ENCODE measurements around the gene RHBDD3. TPM values are rescaled to one million over a fixed set of nuclear protein-coding genes. Genes with fewer than 3 reads are reported as not detected.

RHBDD3 gene
- total RNA-seq, 4 donors from 2014 or later = 14.4 to 43.5 (median 32.6) TPM

DNA sequence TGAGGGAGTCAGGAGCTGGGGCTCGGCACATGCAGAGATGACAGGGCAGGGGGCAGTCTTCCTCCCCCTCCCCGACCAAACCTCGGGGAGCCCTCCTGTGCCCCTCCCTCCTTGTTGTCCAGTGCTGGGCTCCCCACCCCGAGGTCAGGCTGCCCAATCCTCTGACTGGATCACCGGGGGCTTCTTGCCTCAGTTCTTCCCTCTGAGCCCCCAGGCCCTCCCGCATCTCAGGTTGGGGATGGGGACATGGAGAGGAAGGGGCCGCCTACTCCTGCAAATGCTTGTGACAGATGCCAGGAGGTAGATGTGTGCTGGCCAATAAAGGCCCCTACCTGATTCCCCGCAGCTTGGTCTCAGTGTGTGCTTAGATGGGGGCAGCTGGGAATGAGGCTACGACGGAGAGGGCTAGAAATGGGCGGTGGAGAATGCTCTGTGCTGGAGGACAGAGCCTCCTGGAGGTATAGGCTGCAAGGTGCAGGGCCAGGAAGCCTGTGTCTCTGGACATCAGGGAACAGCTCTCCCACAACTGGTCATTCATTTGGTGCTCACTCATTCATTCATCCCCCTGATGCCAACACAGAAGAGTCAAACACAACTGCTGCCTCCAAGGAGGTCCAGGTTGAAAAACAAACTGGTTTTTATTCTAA lies 8.4 kb downstream of the RHBDD3 start:
- TF ChIP-seq POLR2A (IDR thresholded peaks at IDR 0.05) = no peak
- TF ChIP-seq EP300 (IDR thresholded peaks at IDR 0.05) = no peak
- TF ChIP-seq, protein P1, sequence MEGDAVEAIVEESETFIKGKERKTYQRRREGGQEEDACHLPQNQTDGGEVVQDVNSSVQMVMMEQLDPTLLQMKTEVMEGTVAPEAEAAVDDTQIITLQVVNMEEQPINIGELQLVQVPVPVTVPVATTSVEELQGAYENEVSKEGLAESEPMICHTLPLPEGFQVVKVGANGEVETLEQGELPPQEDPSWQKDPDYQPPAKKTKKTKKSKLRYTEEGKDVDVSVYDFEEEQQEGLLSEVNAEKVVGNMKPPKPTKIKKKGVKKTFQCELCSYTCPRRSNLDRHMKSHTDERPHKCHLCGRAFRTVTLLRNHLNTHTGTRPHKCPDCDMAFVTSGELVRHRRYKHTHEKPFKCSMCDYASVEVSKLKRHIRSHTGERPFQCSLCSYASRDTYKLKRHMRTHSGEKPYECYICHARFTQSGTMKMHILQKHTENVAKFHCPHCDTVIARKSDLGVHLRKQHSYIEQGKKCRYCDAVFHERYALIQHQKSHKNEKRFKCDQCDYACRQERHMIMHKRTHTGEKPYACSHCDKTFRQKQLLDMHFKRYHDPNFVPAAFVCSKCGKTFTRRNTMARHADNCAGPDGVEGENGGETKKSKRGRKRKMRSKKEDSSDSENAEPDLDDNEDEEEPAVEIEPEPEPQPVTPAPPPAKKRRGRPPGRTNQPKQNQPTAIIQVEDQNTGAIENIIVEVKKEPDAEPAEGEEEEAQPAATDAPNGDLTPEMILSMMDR (IDR thresholded peaks at IDR 0.05) = no peak
- Histone ChIP-seq H3K4me1 (no peaks in the 10 kb centered on the region), H3K9me3 (no peaks in the 10 kb centered on the region), H3K36me3 (peaks cover 0 to 39% (median 0%) of the 10 kb centered on the region in 3 donors), H3K4me3 (no peak overlapping the region), H3K27me3 (no peaks in the 10 kb centered on the region), H3K27ac (no peak overlapping the region)
- DNase-seq (ENCODE audit: low spot score in 2 of 2) = no peak
- WGBS, 2 donors = 75 to 83% methylated on average over 10 to 11 of the region's 11 CpGs

DNA sequence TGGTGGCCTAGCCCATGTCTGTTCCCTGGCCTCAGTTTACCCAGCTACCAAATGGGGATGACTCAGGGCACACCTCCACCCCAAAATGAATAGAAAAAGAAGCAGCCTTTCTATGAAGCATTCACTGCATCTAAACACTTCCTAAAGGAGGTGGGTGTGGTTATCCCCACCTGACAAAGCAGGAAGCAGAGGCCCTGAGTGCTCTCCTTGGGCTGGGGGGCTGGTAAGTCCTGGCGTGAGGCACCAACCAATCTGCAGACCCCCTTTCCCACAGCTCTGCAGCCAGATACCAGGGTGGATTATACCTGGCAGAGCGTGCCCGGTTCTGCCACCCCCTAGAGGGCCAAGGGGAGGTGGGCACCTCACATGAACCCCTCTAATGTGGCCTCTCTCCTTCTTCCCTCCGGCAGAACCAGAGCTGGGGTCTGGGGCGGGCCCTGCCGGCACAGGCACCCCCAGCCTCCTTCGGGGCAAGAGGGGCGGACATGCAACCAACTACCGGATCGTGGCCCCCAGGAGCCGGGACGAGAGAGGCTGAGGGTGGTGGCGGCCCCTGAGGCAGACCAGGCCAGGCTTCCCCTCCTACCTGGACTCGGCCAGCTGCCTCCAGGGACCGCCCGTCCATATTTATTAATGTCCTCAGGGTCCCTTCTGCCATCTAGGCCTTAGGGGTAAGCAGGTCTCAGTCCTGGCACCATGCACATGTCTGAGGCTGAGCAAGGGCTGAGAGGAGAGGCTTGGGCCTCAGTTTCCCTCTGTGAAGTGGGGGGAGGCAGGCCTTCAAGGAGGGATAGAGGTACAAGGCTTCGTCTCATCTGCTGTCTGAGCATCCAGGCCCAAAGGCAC lies 9.2 kb downstream of the RHBDD3 start:
- no peak for DNase-seq (ENCODE audit: low spot score in 2 of 2)

DNA sequence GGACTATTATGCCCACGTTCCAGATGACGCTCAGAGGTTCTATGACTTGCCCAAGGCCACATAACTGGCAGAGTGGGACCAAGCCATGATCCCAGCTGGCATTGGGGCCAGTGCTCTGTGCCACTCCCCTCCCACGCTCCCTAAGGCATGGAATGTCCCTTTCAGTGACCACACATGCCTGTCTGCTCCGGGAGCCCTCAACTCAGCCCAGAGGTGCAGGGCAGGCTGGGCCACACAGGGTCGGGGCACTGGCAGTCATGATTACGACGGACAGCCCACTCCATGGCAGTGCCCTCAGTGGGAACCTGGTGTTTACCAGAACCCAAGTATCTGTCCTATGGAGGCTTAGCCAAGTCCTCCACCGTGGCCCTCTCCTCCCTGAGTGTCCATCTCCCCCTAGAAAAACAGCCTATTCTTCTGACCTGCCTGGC lies 10.0 kb downstream of the RHBDD3 start:
- peaks cover 0 to 29% (median 0%) of the 10 kb centered on the region in 3 donors for H3K36me3 ChIP-seq
- no peaks in the 10 kb centered on the region for H3K9me3 ChIP-seq
- DNase-seq (ENCODE audit: low spot score in 2 of 2) = no peak
- H3K27me3 ChIP-seq = no peaks in the 10 kb centered on the region
- H3K4me3 ChIP-seq = no peak overlapping the region
- no peak for TF ChIP-seq EP300 (IDR thresholded peaks at IDR 0.05)
- TF ChIP-seq, protein P1 (IDR thresholded peaks at IDR 0.05) = no peak
- TF ChIP-seq POLR2A (IDR thresholded peaks at IDR 0.05) = no peak
- WGBS, 2 donors = 51 to 65% methylated on average over 6 to 7 of the region's 8 CpGs
- no peak overlapping the region for H3K27ac ChIP-seq
- H3K4me1 ChIP-seq = no peaks in the 10 kb centered on the region

More for the DNA sequence above, 9.2 kb downstream of the RHBDD3 start:
- Histone ChIP-seq H3K36me3 (peaks cover 0 to 31% (median 0%) of the 10 kb centered on the region in 3 donors), H3K4me1 (no peaks in the 10 kb centered on the region), H3K9me3 (no peaks in the 10 kb centered on the region), H3K27me3 (no peaks in the 10 kb centered on the region), H3K4me3 (no peak overlapping the region), H3K27ac (no peak overlapping the region)
- TF ChIP-seq POLR2A (IDR thresholded peaks at IDR 0.05) (no peak), EP300 (IDR thresholded peaks at IDR 0.05) (no peak)
- TF ChIP-seq, protein P1 (IDR thresholded peaks at IDR 0.05) = no peak
- 78 to 85% methylated on average over 11 to 14 of the region's 17 CpGs for WGBS, 2 donors

DNA sequence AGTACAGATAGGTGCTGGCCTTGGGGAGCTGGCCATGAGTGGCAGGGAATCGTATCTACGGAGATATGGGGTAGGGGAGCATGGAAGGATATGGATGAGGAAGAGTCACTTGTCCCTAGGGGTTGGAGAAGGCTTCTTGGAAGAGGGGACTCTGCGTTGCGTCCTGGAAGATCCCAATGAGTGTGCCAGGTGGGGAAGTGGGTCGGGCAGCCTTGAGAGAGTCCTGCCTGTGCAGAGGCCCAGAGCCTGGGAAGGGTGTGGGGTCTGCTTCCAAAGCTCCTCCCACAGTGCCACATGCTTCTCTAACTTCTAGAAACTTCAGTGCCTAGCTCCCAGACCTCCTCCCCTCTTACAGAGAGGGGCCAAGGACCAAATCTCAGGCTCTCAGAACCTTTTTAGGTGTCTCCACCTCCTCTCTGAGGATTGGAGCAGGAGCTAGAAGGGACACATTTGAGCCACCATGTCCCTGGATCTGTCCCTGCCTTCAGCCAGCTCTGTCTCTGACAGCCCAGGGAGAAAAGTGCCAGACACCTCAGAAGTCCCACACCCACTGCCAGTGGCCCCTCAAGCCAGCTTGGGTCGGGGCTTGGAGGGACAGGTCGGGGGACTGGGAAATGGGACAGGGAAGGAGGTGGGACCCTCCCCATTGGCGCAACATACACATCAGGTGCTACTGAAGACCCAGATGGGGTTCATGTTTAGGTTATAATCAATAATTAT lies 11.0 kb downstream of the RHBDD3 start:
- Histone ChIP-seq H3K4me3 (no peak overlapping the region), H3K4me1 (no peaks in the 10 kb centered on the region), H3K27ac (no peak overlapping the region), H3K36me3 (peaks cover 0 to 29% (median 0%) of the 10 kb centered on the region in 3 donors), H3K9me3 (no peaks in the 10 kb centered on the region), H3K27me3 (no peaks in the 10 kb centered on the region)
- no peak for DNase-seq (ENCODE audit: low spot score in 2 of 2)
- 89 to 92% methylated on average over 8 of the region's 8 CpGs for WGBS, 2 donors
- TF ChIP-seq, protein P1 (IDR thresholded peaks at IDR 0.05) = no peak
- no peak for TF ChIP-seq POLR2A (IDR thresholded peaks at IDR 0.05)
- no peak for TF ChIP-seq EP300 (IDR thresholded peaks at IDR 0.05)
